ENCODE data around the gene PPP1R12A. TPM values are rescaled to one million over a fixed set of nuclear protein-coding genes. Genes with fewer than 3 reads are reported as not detected.
"Not testable (repeated sequence)": the region's sequence is repeated elsewhere in the genome, so short reads cannot be mapped to it uniquely, and the experiment has no call there.

PPP1R12A gene
- total RNA-seq, 3 donors from 2014 or later (not counting 1 experiment from before 2014, with no cell fraction given): 145 to 192 (median 185) TPM

DNA sequence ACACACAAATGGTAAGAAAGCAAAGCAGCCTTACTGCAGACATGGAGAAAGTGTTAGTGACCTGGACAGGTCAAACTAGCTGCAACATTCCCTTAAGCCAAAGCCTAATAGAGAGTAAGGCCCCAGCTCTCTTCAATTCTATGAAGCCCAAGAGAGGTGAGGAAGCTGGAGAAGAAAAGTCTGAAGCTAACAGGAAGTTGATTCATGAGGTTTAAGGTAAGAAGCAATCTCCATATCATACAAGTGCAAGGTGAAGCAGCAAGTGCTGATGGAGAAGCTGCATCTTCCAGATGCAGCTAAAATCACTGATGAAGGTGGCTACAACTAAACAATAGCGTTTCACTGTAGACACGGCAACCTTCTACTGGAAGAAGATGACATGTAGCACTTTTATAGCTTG, 53.5 kb downstream of the PPP1R12A start:
- Histone ChIP-seq H3K9me3 (ENCODE audit: control insufficient read depth, insufficient read depth, low read length) (no peaks in the 10 kb centered on the region), H3K36me3 (ENCODE audit: control insufficient read depth, insufficient read depth, low read length) (no peaks in the 10 kb centered on the region), H3K4me1 (ENCODE audit: control insufficient read depth, insufficient read depth, low read length) (peaks cover 9% of the 10 kb centered on the region), H3K27me3 (ENCODE audit: control insufficient read depth, insufficient read depth, low read length) (no peaks in the 10 kb centered on the region), H3K27ac (ENCODE audit: low read length) (no peak overlapping the region), H3K4me3 (ENCODE audit: low read length) (no peak overlapping the region)
- peak overlapping the region; percentile 6 to 56 for H3K27ac Mint-ChIP-seq
- no peak overlapping the region for H3K4me3 Mint-ChIP-seq
- intact Hi-C loops (cut with micrococcal nuclease): no loop called here
- 92% methylated on average over 2 of the region's 2 CpGs for WGBS (ENCODE audit: insufficient coverage)
- ATAC-seq: peak; percentile 24 to 38 (median 38)
- no peaks in the 10 kb centered on the region for H3K36me3 Mint-ChIP-seq
- TF ChIP-seq, protein P1, sequence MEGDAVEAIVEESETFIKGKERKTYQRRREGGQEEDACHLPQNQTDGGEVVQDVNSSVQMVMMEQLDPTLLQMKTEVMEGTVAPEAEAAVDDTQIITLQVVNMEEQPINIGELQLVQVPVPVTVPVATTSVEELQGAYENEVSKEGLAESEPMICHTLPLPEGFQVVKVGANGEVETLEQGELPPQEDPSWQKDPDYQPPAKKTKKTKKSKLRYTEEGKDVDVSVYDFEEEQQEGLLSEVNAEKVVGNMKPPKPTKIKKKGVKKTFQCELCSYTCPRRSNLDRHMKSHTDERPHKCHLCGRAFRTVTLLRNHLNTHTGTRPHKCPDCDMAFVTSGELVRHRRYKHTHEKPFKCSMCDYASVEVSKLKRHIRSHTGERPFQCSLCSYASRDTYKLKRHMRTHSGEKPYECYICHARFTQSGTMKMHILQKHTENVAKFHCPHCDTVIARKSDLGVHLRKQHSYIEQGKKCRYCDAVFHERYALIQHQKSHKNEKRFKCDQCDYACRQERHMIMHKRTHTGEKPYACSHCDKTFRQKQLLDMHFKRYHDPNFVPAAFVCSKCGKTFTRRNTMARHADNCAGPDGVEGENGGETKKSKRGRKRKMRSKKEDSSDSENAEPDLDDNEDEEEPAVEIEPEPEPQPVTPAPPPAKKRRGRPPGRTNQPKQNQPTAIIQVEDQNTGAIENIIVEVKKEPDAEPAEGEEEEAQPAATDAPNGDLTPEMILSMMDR (IDR thresholded peaks at IDR 0.05): no peak
- H3K9me3 Mint-ChIP-seq: no peaks in the 10 kb centered on the region
- DNase-seq: peak in 1 of 2 donors; percentile 11
- peaks cover 70 to 76% of the 10 kb centered on the region in 2 donors for H3K4me1 Mint-ChIP-seq
- no peaks in the 10 kb centered on the region for H3K27me3 Mint-ChIP-seq (ENCODE audit: low read depth in 2 of 2)

DNA sequence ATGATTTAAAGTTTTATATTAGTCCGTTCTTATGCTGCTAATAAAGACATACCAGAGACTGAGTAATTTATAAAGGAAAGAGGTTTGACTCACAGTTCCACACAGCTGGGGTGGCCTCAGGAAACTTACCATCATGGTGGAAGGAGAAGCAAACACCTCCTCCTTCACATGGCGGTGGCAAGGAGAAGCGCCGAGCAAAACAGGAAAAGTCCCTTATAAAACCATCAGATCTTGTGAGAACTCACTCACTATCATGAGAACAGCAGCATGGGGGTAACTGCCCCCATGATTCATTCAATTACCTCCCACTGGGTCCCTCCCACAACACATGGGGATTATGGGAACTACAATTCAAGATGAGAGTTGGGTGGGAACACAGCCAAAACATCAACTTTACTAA, 56.4 kb downstream of the PPP1R12A start:
- 97% methylated on average over 3 of the region's 4 CpGs for WGBS (ENCODE audit: insufficient coverage)
- not testable (repeated sequence) for H3K9me3 ChIP-seq (ENCODE audit: control insufficient read depth, insufficient read depth, low read length)

DNA sequence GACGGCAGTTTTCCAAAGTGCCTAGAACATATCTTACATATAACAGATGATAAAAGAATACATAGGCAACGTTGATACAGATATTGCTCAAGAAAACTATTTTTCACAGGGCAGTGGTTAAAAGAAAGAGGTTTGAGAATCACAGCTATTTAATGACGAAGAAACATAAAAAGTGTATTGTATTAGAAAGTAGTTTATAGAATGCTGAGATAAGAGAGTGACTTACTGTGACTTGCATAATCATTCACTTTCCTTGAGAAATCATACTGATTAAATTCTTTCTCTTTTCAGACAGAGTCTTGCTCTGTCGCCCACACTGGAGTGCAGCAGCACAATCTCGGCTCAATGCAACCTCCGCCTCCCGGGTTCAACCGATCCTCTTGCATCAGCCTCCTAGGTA, 57.7 kb downstream of the PPP1R12A start:
- H3K4me3 Mint-ChIP-seq: no peak overlapping the region
- no peaks in the 10 kb centered on the region for H3K9me3 Mint-ChIP-seq
- H3K4me1 ChIP-seq (ENCODE audit: control insufficient read depth, insufficient read depth, low read length): peaks cover 4% of the 10 kb centered on the region
- H3K27ac Mint-ChIP-seq: peak overlapping the region in 1 of 2 donors; percentile 78
- intact Hi-C loops (cut with micrococcal nuclease): no loop called here
- 96% methylated on average over 7 of the region's 8 CpGs for WGBS (ENCODE audit: insufficient coverage)
- TF ChIP-seq, protein P1 (IDR thresholded peaks at IDR 0.05): no peak
- ATAC-seq (no peak), DNase-seq (no peak)
- H3K4me1 Mint-ChIP-seq: peaks cover 76 to 89% of the 10 kb centered on the region in 2 donors
- no peaks in the 10 kb centered on the region for H3K27me3 Mint-ChIP-seq (ENCODE audit: low read depth in 2 of 2)
- no peaks in the 10 kb centered on the region for H3K9me3 ChIP-seq (ENCODE audit: control insufficient read depth, insufficient read depth, low read length)
- no peaks in the 10 kb centered on the region for H3K36me3 Mint-ChIP-seq
- no peak overlapping the region for H3K27ac ChIP-seq (ENCODE audit: low read length)
- H3K27me3 ChIP-seq (ENCODE audit: control insufficient read depth, insufficient read depth, low read length): no peaks in the 10 kb centered on the region
- peaks cover 4% of the 10 kb centered on the region for H3K36me3 ChIP-seq (ENCODE audit: control insufficient read depth, insufficient read depth, low read length)
- H3K4me3 ChIP-seq (ENCODE audit: low read length): no peak overlapping the region

More for the DNA sequence above, 56.4 kb downstream of the PPP1R12A start:
- DNase-seq; intact Hi-C loops (cut with micrococcal nuclease); H3K36me3 Mint-ChIP-seq; H3K4me1 ChIP-seq (ENCODE audit: control insufficient read depth, insufficient read depth, low read length); ATAC-seq; H3K4me3 Mint-ChIP-seq; H3K9me3 Mint-ChIP-seq; H3K4me3 ChIP-seq (ENCODE audit: low read length); H3K27me3 Mint-ChIP-seq (ENCODE audit: low read depth in 2 of 2); H3K27me3 ChIP-seq (ENCODE audit: control insufficient read depth, insufficient read depth, low read length); H3K27ac ChIP-seq (ENCODE audit: low read length); H3K36me3 ChIP-seq (ENCODE audit: control insufficient read depth, insufficient read depth, low read length): not testable (repeated sequence)
- Mint-ChIP-seq H3K4me1 (peaks cover 78 to 87% of the 10 kb centered on the region in 2 donors), H3K27ac (peak overlapping the region in 1 of 2 donors; percentile 41)

DNA sequence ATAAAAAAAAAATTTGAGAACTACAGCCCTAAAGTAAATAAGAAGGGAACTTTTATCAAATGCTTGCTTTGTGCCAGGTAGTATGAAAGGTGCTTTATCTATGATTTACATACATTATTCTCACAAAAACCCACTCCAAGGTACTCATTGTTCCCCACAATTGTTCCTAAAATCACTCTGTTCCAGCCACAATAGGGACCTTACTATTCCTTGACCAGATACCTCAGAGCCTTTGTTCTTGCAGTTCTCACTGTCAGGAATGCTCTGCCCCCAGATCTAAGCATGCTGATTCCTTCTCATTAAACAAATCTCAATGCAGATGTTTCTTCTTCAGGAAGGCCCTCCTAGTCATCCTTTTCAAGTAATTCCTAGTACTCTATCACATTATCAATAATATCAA, 60.2 kb downstream of the PPP1R12A start:
- Histone ChIP-seq H3K9me3 (ENCODE audit: control insufficient read depth, insufficient read depth, low read length) (no peaks in the 10 kb centered on the region), H3K27me3 (ENCODE audit: control insufficient read depth, insufficient read depth, low read length) (no peaks in the 10 kb centered on the region), H3K36me3 (ENCODE audit: control insufficient read depth, insufficient read depth, low read length) (peaks cover 19% of the 10 kb centered on the region), H3K4me3 (ENCODE audit: low read length) (no peak overlapping the region), H3K4me1 (ENCODE audit: control insufficient read depth, insufficient read depth, low read length) (peaks cover 4% of the 10 kb centered on the region), H3K27ac (ENCODE audit: low read length) (no peak overlapping the region)
- ATAC-seq (no peak), DNase-seq (no peak)
- intact Hi-C loops (cut with micrococcal nuclease): no loop called here
- no peaks in the 10 kb centered on the region for H3K9me3 Mint-ChIP-seq
- H3K36me3 Mint-ChIP-seq: no peaks in the 10 kb centered on the region
- no peaks in the 10 kb centered on the region for H3K27me3 Mint-ChIP-seq (ENCODE audit: low read depth in 2 of 2)
- peaks cover 74 to 83% of the 10 kb centered on the region in 2 donors for H3K4me1 Mint-ChIP-seq
- H3K27ac Mint-ChIP-seq: peak overlapping the region; percentile 31 to 78
- no peak overlapping the region for H3K4me3 Mint-ChIP-seq
- TF ChIP-seq, protein P1 (IDR thresholded peaks at IDR 0.05): no peak

Measured in natural killer cell (primary cell).